ENCODE measurements around the gene KCNQ1. TPM values are rescaled to one million over a fixed set of nuclear protein-coding genes. Genes with fewer than 3 reads are reported as not detected.

KCNQ1 gene
- total RNA-seq, 1 experiment from 2014 or later = 2.5 TPM

DNA sequence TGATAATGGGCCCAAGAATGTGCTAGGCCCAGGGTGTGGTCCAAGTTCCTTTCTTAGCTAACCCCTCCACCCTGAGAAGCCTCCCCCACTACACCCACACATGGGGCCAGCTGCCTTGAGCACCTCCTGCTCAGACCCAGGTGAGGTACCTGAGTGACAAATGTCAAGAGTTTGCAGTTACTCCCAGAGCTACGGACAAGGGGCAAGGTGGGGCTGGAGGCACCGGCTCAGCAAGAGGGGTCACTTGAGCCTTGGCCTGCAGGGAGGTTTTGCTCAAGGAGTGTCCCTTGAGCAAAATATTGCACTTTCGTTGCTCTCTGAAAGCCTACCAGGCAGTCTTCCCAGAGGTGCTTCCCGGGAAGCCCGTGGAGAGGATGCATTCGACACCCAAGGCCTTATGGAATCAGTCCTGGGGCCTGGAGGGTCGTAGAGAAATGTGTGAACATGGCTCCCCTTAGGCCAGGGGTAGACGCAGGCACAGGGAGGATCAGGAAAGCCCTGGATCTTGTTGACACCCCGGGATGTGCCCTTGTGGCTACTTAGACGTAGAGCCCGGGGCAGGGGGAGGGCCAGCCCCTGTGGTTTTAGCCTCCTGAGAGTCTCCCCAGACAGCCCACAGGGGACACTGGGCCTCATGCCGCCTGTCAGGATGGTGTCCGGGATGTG lies 114.2 kb downstream of the KCNQ1 start:
- Mint-ChIP-seq H3K9me3 (peaks cover 17% of the 10 kb centered on the region), H3K36me3 (peaks cover 7% of the 10 kb centered on the region), H3K4me3 (no peak overlapping the region), H3K27me3 (ENCODE audit: low read depth) (peaks cover 78% of the 10 kb centered on the region), H3K4me1 (peaks cover 3% of the 10 kb centered on the region; the same call in 1 of the 2 replicates), H3K27ac (no peak overlapping the region)
- DNase-seq (ENCODE audit: low spot score) (peak; percentile 2), ATAC-seq (no peak)
- ChIA-PET CTCF (no interaction called here), POLR2A (no interaction called here)
- TF ChIP-seq ZNF138 (CRISPR knock-in tag; conservative IDR thresholded peaks at IDR 0.05) (no peak), ZNF263 (CRISPR knock-in tag; IDR thresholded peaks at IDR 0.05; ENCODE audit: low read depth) (no peak), TEAD1 (CRISPR knock-in tag; IDR thresholded peaks at IDR 0.05) (no peak), RELA (CRISPR knock-in tag; IDR thresholded peaks at IDR 0.05; ENCODE audit: borderline replicate concordance) (no peak), GABPB1 (CRISPR knock-in tag; IDR thresholded peaks at IDR 0.05) (no peak), JUN (CRISPR knock-in tag; IDR thresholded peaks at IDR 0.05) (no peak), PRRX2 (CRISPR knock-in tag; IDR thresholded peaks at IDR 0.05) (no peak), EMX1 (CRISPR knock-in tag; IDR thresholded peaks at IDR 0.05) (no peak), NFYB (CRISPR knock-in tag; conservative IDR thresholded peaks at IDR 0.05; ENCODE audit: low read depth) (no peak), ETV6 (CRISPR knock-in tag; IDR thresholded peaks at IDR 0.05) (no peak)
- TF ChIP-seq, protein P1, sequence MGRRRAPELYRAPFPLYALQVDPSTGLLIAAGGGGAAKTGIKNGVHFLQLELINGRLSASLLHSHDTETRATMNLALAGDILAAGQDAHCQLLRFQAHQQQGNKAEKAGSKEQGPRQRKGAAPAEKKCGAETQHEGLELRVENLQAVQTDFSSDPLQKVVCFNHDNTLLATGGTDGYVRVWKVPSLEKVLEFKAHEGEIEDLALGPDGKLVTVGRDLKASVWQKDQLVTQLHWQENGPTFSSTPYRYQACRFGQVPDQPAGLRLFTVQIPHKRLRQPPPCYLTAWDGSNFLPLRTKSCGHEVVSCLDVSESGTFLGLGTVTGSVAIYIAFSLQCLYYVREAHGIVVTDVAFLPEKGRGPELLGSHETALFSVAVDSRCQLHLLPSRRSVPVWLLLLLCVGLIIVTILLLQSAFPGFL (CRISPR knock-in tag; IDR thresholded peaks at IDR 0.05; ENCODE audit: borderline replicate concordance) = no peak
- TF ChIP-seq, protein P2, sequence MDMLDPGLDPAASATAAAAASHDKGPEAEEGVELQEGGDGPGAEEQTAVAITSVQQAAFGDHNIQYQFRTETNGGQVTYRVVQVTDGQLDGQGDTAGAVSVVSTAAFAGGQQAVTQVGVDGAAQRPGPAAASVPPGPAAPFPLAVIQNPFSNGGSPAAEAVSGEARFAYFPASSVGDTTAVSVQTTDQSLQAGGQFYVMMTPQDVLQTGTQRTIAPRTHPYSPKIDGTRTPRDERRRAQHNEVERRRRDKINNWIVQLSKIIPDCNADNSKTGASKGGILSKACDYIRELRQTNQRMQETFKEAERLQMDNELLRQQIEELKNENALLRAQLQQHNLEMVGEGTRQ (CRISPR knock-in tag; IDR thresholded peaks at IDR 0.05) = no peak
- TF ChIP-seq, protein P3, sequence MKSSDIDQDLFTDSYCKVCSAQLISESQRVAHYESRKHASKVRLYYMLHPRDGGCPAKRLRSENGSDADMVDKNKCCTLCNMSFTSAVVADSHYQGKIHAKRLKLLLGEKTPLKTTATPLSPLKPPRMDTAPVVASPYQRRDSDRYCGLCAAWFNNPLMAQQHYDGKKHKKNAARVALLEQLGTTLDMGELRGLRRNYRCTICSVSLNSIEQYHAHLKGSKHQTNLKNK (CRISPR knock-in tag; IDR thresholded peaks at IDR 0.05) = no peak

DNA sequence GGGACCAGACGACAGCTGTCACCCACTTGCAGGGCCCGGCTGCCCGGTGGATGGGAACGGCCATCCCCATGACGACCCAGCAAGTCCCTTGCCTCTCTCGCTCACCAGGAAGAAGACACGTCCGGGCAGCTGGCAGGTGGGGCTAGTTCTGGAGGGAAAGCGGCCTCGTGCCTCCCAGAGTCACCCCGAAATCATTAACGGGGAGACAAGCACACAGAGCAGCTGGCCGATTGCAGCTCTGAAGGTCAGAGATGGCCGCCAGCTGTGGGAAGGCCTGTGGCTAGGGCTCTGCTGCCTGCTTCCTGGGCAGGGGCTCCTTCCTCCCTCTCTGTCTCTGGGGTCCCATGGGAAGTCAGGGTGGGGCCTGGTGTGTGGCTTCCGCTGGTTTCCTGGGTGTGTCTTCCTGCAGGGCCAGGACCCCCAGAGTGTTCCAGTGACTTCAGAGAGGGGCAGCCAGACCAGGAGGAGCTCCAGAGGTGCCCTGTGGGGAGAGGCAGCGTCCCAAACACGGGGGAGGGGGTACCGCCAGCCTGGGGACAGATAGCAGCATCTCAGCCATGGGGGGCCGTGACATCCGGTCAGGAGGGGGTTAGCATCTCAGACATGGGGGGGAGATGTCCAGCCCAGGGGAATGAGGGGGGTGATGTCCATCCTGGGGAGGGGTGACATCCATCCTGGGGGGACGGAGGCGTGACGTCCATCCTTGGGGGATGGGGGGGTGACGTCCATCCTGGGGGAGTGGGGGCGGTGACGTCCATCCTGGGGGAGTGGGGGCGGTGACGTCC lies 114.9 kb downstream of the KCNQ1 start:
- Mint-ChIP-seq H3K36me3 (peaks cover 7% of the 10 kb centered on the region), H3K27ac (no peak overlapping the region), H3K4me3 (no peak overlapping the region), H3K27me3 (ENCODE audit: low read depth) (peaks cover 78% of the 10 kb centered on the region), H3K9me3 (peaks cover 17% of the 10 kb centered on the region), H3K4me1 (peaks cover 1% of the 10 kb centered on the region; the same call in 1 of the 2 replicates)
- DNase-seq (ENCODE audit: low spot score) (peak; percentile 7), ATAC-seq (no peak)
- ChIA-PET POLR2A (no interaction called here), CTCF (no interaction called here)
- TF ChIP-seq ELF4 (CRISPR knock-in tag; IDR thresholded peaks at IDR 0.05; ENCODE audit: low read depth) (no peak), RELA (CRISPR knock-in tag; IDR thresholded peaks at IDR 0.05; ENCODE audit: borderline replicate concordance) (no peak), ETV6 (CRISPR knock-in tag; IDR thresholded peaks at IDR 0.05) (no peak), JAZF1 (CRISPR knock-in tag; IDR thresholded peaks at IDR 0.05) (no peak), ZNF396 (CRISPR knock-in tag; IDR thresholded peaks at IDR 0.05; ENCODE audit: borderline replicate concordance) (no peak), ATF1 (CRISPR knock-in tag; IDR thresholded peaks at IDR 0.05) (no peak), CBFB (CRISPR knock-in tag; IDR thresholded peaks at IDR 0.05; ENCODE audit: low read depth) (no peak)
- TF ChIP-seq, protein P4, sequence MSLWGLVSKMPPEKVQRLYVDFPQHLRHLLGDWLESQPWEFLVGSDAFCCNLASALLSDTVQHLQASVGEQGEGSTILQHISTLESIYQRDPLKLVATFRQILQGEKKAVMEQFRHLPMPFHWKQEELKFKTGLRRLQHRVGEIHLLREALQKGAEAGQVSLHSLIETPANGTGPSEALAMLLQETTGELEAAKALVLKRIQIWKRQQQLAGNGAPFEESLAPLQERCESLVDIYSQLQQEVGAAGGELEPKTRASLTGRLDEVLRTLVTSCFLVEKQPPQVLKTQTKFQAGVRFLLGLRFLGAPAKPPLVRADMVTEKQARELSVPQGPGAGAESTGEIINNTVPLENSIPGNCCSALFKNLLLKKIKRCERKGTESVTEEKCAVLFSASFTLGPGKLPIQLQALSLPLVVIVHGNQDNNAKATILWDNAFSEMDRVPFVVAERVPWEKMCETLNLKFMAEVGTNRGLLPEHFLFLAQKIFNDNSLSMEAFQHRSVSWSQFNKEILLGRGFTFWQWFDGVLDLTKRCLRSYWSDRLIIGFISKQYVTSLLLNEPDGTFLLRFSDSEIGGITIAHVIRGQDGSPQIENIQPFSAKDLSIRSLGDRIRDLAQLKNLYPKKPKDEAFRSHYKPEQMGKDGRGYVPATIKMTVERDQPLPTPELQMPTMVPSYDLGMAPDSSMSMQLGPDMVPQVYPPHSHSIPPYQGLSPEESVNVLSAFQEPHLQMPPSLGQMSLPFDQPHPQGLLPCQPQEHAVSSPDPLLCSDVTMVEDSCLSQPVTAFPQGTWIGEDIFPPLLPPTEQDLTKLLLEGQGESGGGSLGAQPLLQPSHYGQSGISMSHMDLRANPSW (CRISPR knock-in tag; conservative IDR thresholded peaks at IDR 0.05; ENCODE audit: low read depth) = no peak
- TF ChIP-seq, protein P2 (CRISPR knock-in tag; IDR thresholded peaks at IDR 0.05) = no peak
- TF ChIP-seq, protein P5, sequence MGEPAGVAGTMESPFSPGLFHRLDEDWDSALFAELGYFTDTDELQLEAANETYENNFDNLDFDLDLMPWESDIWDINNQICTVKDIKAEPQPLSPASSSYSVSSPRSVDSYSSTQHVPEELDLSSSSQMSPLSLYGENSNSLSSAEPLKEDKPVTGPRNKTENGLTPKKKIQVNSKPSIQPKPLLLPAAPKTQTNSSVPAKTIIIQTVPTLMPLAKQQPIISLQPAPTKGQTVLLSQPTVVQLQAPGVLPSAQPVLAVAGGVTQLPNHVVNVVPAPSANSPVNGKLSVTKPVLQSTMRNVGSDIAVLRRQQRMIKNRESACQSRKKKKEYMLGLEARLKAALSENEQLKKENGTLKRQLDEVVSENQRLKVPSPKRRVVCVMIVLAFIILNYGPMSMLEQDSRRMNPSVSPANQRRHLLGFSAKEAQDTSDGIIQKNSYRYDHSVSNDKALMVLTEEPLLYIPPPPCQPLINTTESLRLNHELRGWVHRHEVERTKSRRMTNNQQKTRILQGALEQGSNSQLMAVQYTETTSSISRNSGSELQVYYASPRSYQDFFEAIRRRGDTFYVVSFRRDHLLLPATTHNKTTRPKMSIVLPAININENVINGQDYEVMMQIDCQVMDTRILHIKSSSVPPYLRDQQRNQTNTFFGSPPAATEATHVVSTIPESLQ (CRISPR knock-in tag; IDR thresholded peaks at IDR 0.05) = no peak

Data from WTC11 (cell line).